Caki2 (cell line): ENCODE measurements around the gene POU6F2. TPM values are rescaled to one million over a fixed set of nuclear protein-coding genes. Genes with fewer than 3 reads are reported as not detected.
"Not testable (repeated sequence)": the region's sequence is repeated elsewhere in the genome, so short reads cannot be mapped to it uniquely, and the experiment has no call there.

Source experiments
- DNase-seq: peaks from one replicate; pipeline ENCODE4 v3.0.0-alpha.2; 2015; ENCODE audit warnings: low read depth
- in situ Hi-C: cut with HindIII; loops from 2 replicates; pipeline ENCODE4 v1.10.0; 2016; ENCODE audit warnings: low sequenced_read_pairs, low pct_unique_long_range_greater_than_20kb, mixed read lengths
- total RNA-seq: library from RNA; depleted of rRNA; stranded (reverse); fragments of >200 nt; shearing (Covaris generic); gene quantifications from 2 replicates; pipeline ENCODE4 v1.2.3, GENCODE V29; 2014; ENCODE audit warnings: low replicate concordance

The POU6F2 gene
- total RNA-seq, 1 experiment from 2014 or later: not detected

- no peak for DNase-seq
- in situ Hi-C loops: no loop called here
Measured at GRCh38 chr7:38973760-38974159, 3.9 kb upstream of the POU6F2 start.

- in situ Hi-C loops: no loop called here
- no peak for DNase-seq
Measured at GRCh38 chr7:38975944-38976392, 1.7 kb upstream of the POU6F2 start.

- in situ Hi-C loops: no loop called here
- no peak for DNase-seq
Measured at GRCh38 chr7:38978491-38978890, 782 bp downstream of the POU6F2 start.

- no peak for DNase-seq
- in situ Hi-C loops: no loop called here
Measured at GRCh38 chr7:38992203-38992602, 14.5 kb downstream of the POU6F2 start.

GRCh38 chr7:39001595-39001994, 23.9 kb downstream of the POU6F2 start:
- DNase-seq: no peak
- in situ Hi-C loops: no loop called here

- DNase-seq: no peak
- in situ Hi-C loops: no loop called here
Measured at GRCh38 chr7:39002755-39003154, 25.0 kb downstream of the POU6F2 start.

GRCh38 chr7:39005036-39005435, 27.3 kb downstream of the POU6F2 start:
- no peak for DNase-seq
- in situ Hi-C loops: no loop called here

GRCh38 chr7:39005461-39005860, 27.8 kb downstream of the POU6F2 start:
- DNase-seq: no peak
- in situ Hi-C loops: no loop called here

GRCh38 chr7:39013049-39013939, 35.6 kb downstream of the POU6F2 start:
- in situ Hi-C loops, DNase-seq: not testable (repeated sequence)

- no peak for DNase-seq
- in situ Hi-C loops: no loop called here
Measured at GRCh38 chr7:39016609-39017008, 38.9 kb downstream of the POU6F2 start.

GRCh38 chr7:39017369-39017915, 39.7 kb downstream of the POU6F2 start:
- no peak for DNase-seq
- in situ Hi-C loops: no loop called here

GRCh38 chr7:39022796-39023195, 45.1 kb downstream of the POU6F2 start:
- no peak for DNase-seq
- in situ Hi-C loops: no loop called here

GRCh38 chr7:39027491-39027890, 49.8 kb downstream of the POU6F2 start:
- in situ Hi-C loops: no loop called here
- DNase-seq: no peak

- in situ Hi-C loops: no loop called here
- DNase-seq: no peak
Measured at GRCh38 chr7:39033885-39034624, 56.3 kb downstream of the POU6F2 start.

GRCh38 chr7:39035156-39035555, 57.4 kb downstream of the POU6F2 start:
- in situ Hi-C loops: no loop called here

GRCh38 chr7:39035903-39036302, 58.2 kb downstream of the POU6F2 start:
- no peak for DNase-seq
- in situ Hi-C loops: no loop called here

More at GRCh38 chr7:39035156-39035555, 57.4 kb downstream of the POU6F2 start:
- DNase-seq: no peak

GRCh38 chr7:39042670-39043069, 65.0 kb downstream of the POU6F2 start:
- in situ Hi-C loops: no loop called here
- no peak for DNase-seq

GRCh38 chr7:39043531-39043930, 65.8 kb downstream of the POU6F2 start:
- in situ Hi-C loops: no loop called here
- no peak for DNase-seq

- no peak for DNase-seq
- in situ Hi-C loops: no loop called here
Measured at GRCh38 chr7:39044489-39044888, 66.8 kb downstream of the POU6F2 start.
